Measurements from ENCODE around the gene APOL4.

Gene APOL4

DNA sequence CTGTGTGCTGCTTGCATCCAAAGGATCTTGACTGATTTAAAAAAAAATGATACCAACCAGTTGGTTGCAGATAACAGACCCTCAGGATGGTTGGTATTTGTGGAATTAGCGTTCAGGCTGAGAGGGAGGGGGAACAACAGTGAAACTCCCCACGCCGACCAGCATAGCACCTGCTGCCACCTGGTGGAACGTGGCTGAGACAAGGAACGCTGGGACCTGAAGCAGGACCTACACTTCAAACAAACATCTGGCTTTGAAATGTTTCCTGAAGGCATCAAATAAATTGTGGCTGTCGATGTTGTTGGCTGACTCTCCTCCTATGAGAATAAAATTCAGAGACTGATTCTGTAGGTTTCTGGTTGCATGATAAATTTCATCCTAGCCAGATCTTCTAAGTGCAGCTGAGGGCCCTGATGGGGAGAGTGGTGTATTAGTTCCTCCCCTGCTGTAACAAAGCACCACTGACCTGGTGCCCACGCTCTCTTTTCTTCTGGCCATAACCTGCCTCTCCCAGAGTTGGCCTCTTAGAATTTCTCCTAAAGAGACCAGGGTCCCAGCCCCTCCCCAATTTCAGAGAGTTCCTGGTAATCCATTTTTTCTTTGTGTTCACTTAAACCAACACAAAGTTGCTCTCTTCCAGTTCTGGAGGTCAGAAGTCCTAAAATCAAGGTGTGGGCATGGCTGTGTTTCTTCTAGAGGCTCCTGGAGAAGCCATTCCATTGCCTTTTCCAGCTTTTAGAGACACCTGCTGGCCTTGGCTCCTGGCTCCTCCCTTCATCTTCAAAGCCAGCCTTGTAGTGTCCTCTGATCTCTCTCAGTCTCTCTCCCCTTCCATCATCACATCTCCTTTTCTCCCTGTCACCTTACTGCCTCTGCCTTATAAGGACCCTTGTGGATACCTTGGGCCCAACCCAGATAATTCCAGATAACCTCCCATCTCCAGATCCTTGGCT lies 20.5 kb upstream of the APOL4 start:
- H3K4me3 ChIP-seq (ENCODE audit: low read depth, low read length), result no peak overlapping the region
- DNase-seq (ENCODE audit: low read depth), result no peak
- TF ChIP-seq CTCF (IDR thresholded peaks at IDR 0.05; ENCODE audit: low read depth, low read length, missing control alignments), result peak; percentile 86

- DNase-seq (ENCODE audit: low read depth), result no peak
- no peak for TF ChIP-seq CTCF (IDR thresholded peaks at IDR 0.05; ENCODE audit: low read depth, low read length, missing control alignments)
- H3K4me3 ChIP-seq (ENCODE audit: low read depth, low read length), result no peak overlapping the region
Measured at GRCh38 chr22:36220451-36220921, 18.9 kb upstream of the APOL4 start.

DNA sequence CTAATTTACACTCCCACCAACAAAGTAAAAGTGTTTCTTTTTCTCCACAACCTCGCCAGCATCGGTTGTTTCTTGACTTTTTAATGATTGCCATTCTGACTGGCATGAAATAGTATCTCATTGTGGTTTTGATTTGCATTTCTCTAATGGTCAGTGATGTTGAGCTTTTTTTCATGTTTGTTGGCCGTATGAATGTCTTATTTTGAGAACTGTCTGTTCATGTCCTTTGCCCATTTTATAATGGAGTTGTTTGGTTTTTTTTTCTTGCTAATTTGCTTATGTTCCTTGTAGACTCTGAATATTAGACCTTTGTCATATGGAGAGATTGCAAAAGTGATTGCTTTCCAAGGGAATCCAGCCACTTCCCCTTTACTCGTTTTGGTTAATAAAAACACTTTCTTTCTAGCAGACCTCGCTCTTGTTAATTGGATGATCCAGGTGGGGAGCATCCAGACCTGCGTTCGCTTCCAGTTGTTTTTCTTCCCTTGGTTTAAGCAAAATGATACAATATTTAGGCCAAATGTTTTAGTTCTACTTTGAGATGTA lies 17.1 kb upstream of the APOL4 start:
- TF ChIP-seq CTCF (IDR thresholded peaks at IDR 0.05; ENCODE audit: low read depth, low read length, missing control alignments), result no peak
- no peak overlapping the region for H3K4me3 ChIP-seq (ENCODE audit: low read depth, low read length)
- DNase-seq (ENCODE audit: low read depth), result no peak

DNA sequence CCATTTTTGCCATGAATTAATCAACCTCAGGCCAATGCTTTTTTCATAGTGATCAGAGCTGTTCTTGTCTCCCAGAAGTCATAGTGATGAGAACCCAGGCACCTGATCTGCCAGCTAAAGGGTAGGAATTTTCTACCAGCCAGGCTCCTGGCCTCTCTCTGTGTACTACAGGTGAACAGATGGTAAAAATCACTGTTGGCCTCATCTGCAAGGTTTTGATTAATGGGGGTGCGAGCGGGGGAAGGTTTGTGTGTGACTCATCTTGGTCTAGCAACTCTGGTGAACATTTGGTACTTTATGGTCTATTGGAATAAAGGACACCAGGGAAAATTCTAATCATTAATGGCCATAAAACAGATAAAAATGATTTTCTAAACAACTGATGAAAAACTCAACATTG lies 14.4 kb upstream of the APOL4 start:
- DNase-seq (ENCODE audit: low read depth), result no peak
- no peak for TF ChIP-seq CTCF (IDR thresholded peaks at IDR 0.05; ENCODE audit: low read depth, low read length, missing control alignments)
- H3K4me3 ChIP-seq (ENCODE audit: low read depth, low read length), result no peak overlapping the region

- H3K4me3 ChIP-seq (ENCODE audit: low read depth, low read length), result no peak overlapping the region
Measured at GRCh38 chr22:36213586-36213985, 12.0 kb upstream of the APOL4 start.

GRCh38 chr22:36212901-36213300 lies 11.3 kb upstream of the APOL4 start:
- no peak for TF ChIP-seq CTCF (IDR thresholded peaks at IDR 0.05; ENCODE audit: low read depth, low read length, missing control alignments)
- DNase-seq (ENCODE audit: low read depth), result no peak

More at GRCh38 chr22:36213586-36213985, 12.0 kb upstream of the APOL4 start:
- no peak for TF ChIP-seq CTCF (IDR thresholded peaks at IDR 0.05; ENCODE audit: low read depth, low read length, missing control alignments)
- no peak for DNase-seq (ENCODE audit: low read depth)

More at GRCh38 chr22:36212901-36213300, 11.3 kb upstream of the APOL4 start:
- no peak overlapping the region for H3K4me3 ChIP-seq (ENCODE audit: low read depth, low read length)
